Endothelial cell of umbilical vein (primary cell): ENCODE measurements around the gene OCA2. TPM values are rescaled to one million over a fixed set of nuclear protein-coding genes. Genes with fewer than 3 reads are reported as not detected.

Experiments used
- BruUV-seq: library from RNA; stranded (reverse); fragments of 400-500 nt; replicated peaks from 2 replicates; lab custom pipeline; 2021; lab: Mats Ljungman, UMichigan
- CTCF ChIA-PET: fragments of 300-600, 350-600 bp; sonication (Branson Sonifier 250); formaldehyde crosslinking; loops from one replicate; lab custom pipeline; 2021; ENCODE audit warnings: antibody characterized with exemption, inconsistent platforms; lab: Charles Lee
- POLR2A ChIA-PET: fragments of 300-600, 350-600 bp; sonication (Branson Sonifier 250); formaldehyde crosslinking; loops from one replicate; lab custom pipeline; 2021; ENCODE audit warnings: antibody characterized with exemption, inconsistent platforms; lab: Charles Lee
- DNase-seq: peaks from one replicate; pipeline ENCODE4 v3.0.0-alpha.2; 2011; ENCODE audit warnings: low read depth, low spot score
- FAIRE-seq: peaks from 2 replicates; lab custom pipeline; 2011; peaks lifted over from hg19 to GRCh38; lab: Jason Lieb, UNC
- H2AFZ ChIP-seq: 2 replicates; pipeline ENCODE4 v1.6.0; 2012; ENCODE audit warnings: low read depth, low read length, control low read depth, inconsistent platforms
- H3K27ac ChIP-seq: 2 replicates; pipeline ENCODE4 v1.5.1; 2011; ENCODE audit warnings: low read depth, mild to moderate bottlenecking, control low read depth, low read length, moderate library complexity; ENCODE audit not compliant: insufficient read depth
- H3K27me3 ChIP-seq, 2 experiments: 2 replicates each; pipeline versions ENCODE4 v1.6.0 to v1.6.1; 2011; ENCODE audit warnings: low read length in 2 of 2, mixed read lengths in 1 of 2; ENCODE audit not compliant: control insufficient read depth in 2 of 2, insufficient read depth in 2 of 2
- H3K36me3 ChIP-seq, 2 experiments: 2 replicates in 1 of 2; 3 replicates in 1 of 2; pipeline ENCODE4 v1.5.1; 2011; ENCODE audit warnings: low read length in 2 of 2, mild to moderate bottlenecking in 1 of 2, moderate library complexity in 1 of 2; ENCODE audit not compliant: control insufficient read depth in 2 of 2, insufficient read depth in 2 of 2; ENCODE audit errors: extremely low read depth in 1 of 2
- H3K4me1 ChIP-seq: 3 replicates; pipeline ENCODE4 v1.5.1; 2011; ENCODE audit warnings: mild to moderate bottlenecking, low read length; ENCODE audit not compliant: control insufficient read depth, insufficient read depth; ENCODE audit errors: extremely low read depth
- H3K4me2 ChIP-seq: 2 replicates; pipeline ENCODE4 v1.6.1; 2011; ENCODE audit warnings: low read length, control low read depth, mixed read lengths; ENCODE audit not compliant: insufficient read depth
- H3K4me3 ChIP-seq, 3 experiments: fragments of 200-600 bp in 1 of 3; sonication (generic), shearing (Covaris generic) in 1 of 3; replicated peaks in 1 of 3; 2 replicates each; pipeline ENCODE4 v1.5.1; 2011 to 2016; ENCODE audit warnings: control low read depth in 3 of 3, low read length in 3 of 3, mild to moderate bottlenecking in 2 of 3, inconsistent platforms in 1 of 3, low read depth in 1 of 3, moderate library complexity in 1 of 3; ENCODE audit not compliant: insufficient read depth in 1 of 3
- H3K79me2 ChIP-seq: 2 replicates; pipeline ENCODE4 v1.6.0; 2012; ENCODE audit warnings: low read length, inconsistent platforms; ENCODE audit not compliant: control insufficient read depth, insufficient read depth
- H3K9ac ChIP-seq: replicated peaks from 2 replicates; pipeline ENCODE3; 2011; ENCODE audit warnings: low read length, control low read depth; ENCODE audit not compliant: insufficient read depth; ENCODE audit errors: extremely low read depth
- H3K9me1 ChIP-seq: replicated peaks from 3 replicates; pipeline ENCODE4 v1.6.0; 2011; ENCODE audit warnings: mild to moderate bottlenecking, low read length; ENCODE audit not compliant: control insufficient read depth, insufficient read depth; ENCODE audit errors: extremely low read depth
- H3K9me3 ChIP-seq: replicated peaks from 2 replicates; pipeline ENCODE4 v1.5.1; 2012; ENCODE audit warnings: low read length, inconsistent platforms; ENCODE audit not compliant: control insufficient read depth, insufficient read depth
- H4K20me1 ChIP-seq: replicated peaks from 2 replicates; pipeline ENCODE3; 2011; ENCODE audit warnings: mild to moderate bottlenecking, low read length; ENCODE audit not compliant: control insufficient read depth, insufficient read depth; ENCODE audit errors: extremely low read depth
- GATA2 ChIP-seq: IDR thresholded peaks from 2 replicates; pipeline ENCODE4 v1.7.0; 2011; ENCODE audit warnings: low read depth, mild to moderate bottlenecking, moderate library complexity, mixed read lengths, low read length; ENCODE audit not compliant: insufficient read length, insufficient read depth
- POLR2A ChIP-seq: IDR thresholded peaks from 2 replicates; pipeline ENCODE4 v1.6.1; 2012; ENCODE audit warnings: low read depth, mild to moderate bottlenecking, control low read depth, low read length
- dilution Hi-C: fragments of 300-500 bp; cut with MboI; formaldehyde crosslinking; loops from one replicate; pipeline ENCODE4 v1.15.0; 2019; ENCODE audit warnings: low sequenced_read_pairs; ENCODE audit not compliant: extremely low pct_ligation_motif_present
- intact Hi-C: fragments of 100-400 bp; cut with micrococcal nuclease; formaldehyde crosslinking; loops from one replicate; pipeline ENCODE4 v1.10.0; 2022
- polyA plus RNA-seq, 4 experiments: library from polyadenylated mRNA; depleted of rRNA in 3 of 4; stranded (reverse) in 3 of 4; unstranded in 1 of 4; fragments of >200 nt; gene quantifications; 2 replicates each; pipeline versions ENCODE4 v1.2.1 to v1.2.3, GENCODE V29; 2011 to 2012; ENCODE audit warnings: missing spikeins in 1 of 4
- total RNA-seq: library from RNA; stranded (reverse); gene quantifications from 2 replicates; pipeline ENCODE4 v1.2.3, GENCODE V29; 2021

Gene OCA2
- total and polyA plus RNA-seq, 2 donors (not counting 3 experiments of a cell fraction or from before 2014, with no cell fraction given), result not detected

- Histone ChIP-seq H3K4me2 (no peak overlapping the region), H3K9me3 (peaks cover 2% of the 10 kb centered on the region), H3K4me1 (no peaks in the 10 kb centered on the region), H4K20me1 (no peaks in the 10 kb centered on the region), H3K27me3 (no peaks in the 10 kb centered on the region), H3K27ac (no peak overlapping the region), H3K79me2 (no peaks in the 10 kb centered on the region), H3K9me1 (no peaks in the 10 kb centered on the region), H3K9ac (no peak overlapping the region), H3K4me3 (no peak overlapping the region), H3K36me3 (no peaks in the 10 kb centered on the region), H2AFZ (no peak overlapping the region)
- ChIA-PET POLR2A (no interaction called here), CTCF (no interaction called here)
- no peak for TF ChIP-seq POLR2A
- TF ChIP-seq GATA2, result no peak
- no peak for FAIRE-seq
- BruUV-seq, result no TSS peak
- dilution Hi-C loops (no loop called here), intact Hi-C loops (no loop called here)
- DNase-seq, result no peak
Measured at GRCh38 chr15:27806396-27806795, 292.7 kb downstream of the OCA2 start.

GRCh38 chr15:27805261-27806220, 293.6 kb downstream of the OCA2 start:
- H4K20me1 ChIP-seq, result no peaks in the 10 kb centered on the region
- dilution Hi-C loops, result no loop called here
- no peak overlapping the region for H3K4me2 ChIP-seq
- intact Hi-C loops, result no loop called here
- no peaks in the 10 kb centered on the region for H3K36me3 ChIP-seq
- H3K79me2 ChIP-seq, result no peaks in the 10 kb centered on the region
- no peaks in the 10 kb centered on the region for H3K9me1 ChIP-seq
- no peaks in the 10 kb centered on the region for H3K4me1 ChIP-seq
- no peak for TF ChIP-seq GATA2
- no peak overlapping the region for H3K4me3 ChIP-seq
- ChIA-PET CTCF (no interaction called here), POLR2A (no interaction called here)
- FAIRE-seq (no peak), DNase-seq (no peak)
- H3K27ac ChIP-seq, result no peak overlapping the region
- H3K27me3 ChIP-seq, result no peaks in the 10 kb centered on the region
- no peak overlapping the region for H3K9ac ChIP-seq
- no TSS peak for BruUV-seq
- H3K9me3 ChIP-seq, result peaks cover 2% of the 10 kb centered on the region
- H2AFZ ChIP-seq, result no peak overlapping the region
